GM03348 (cell line): ENCODE data around the gene BUD23.
A peak's percentile ranks its signal among the peaks of the same experiment; 100 is the strongest.
"Not testable (repeated sequence)": the region's sequence is repeated elsewhere in the genome, so short reads cannot be mapped to it uniquely, and the experiment has no call there.

Source experiments
- DNase-seq: peaks from one replicate; pipeline ENCODE4 v3.0.0; 2012; ENCODE audit warnings: low spot score

BUD23 gene

DNA sequence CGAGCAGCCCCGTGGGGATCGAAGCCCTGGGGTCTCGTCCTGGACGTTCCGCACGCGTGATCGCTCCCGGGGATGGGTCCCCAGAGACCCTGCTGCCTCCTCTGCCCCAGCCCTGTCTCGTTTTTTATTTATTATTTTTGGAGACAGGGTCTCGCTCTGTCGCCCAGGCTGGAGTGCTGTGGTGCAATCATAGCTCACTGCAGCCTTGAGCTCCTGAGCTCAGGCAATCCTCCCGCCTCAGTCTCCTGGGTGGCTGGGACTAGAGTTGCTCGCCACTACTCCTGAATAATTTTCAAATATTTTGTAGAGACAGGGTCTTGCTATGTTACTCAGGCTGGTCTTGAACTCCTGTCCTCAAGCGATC, 36.4 kb downstream of the BUD23 start:
- DNase-seq, result no peak

DNA sequence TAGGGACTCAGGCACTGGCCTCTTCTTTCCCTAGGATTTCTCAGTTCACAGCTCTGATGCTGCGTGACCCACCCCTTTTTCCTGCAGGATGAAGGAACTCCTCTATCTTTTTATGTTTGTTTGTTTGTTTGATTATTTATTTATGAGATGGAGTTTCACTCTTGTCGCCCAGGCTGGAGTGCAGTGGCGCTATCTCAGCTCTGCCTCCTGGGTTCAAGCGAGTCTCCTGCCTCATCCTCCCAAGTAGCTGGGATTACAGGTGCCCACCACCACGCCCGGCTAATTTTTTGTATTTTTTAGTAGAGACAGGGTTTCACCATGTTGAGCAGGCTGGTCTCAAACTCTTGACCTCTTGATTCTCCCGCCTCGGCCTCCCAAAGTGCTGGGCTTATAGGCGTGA, 37.0 kb downstream of the BUD23 start:
- DNase-seq, result not testable (repeated sequence)

DNA sequence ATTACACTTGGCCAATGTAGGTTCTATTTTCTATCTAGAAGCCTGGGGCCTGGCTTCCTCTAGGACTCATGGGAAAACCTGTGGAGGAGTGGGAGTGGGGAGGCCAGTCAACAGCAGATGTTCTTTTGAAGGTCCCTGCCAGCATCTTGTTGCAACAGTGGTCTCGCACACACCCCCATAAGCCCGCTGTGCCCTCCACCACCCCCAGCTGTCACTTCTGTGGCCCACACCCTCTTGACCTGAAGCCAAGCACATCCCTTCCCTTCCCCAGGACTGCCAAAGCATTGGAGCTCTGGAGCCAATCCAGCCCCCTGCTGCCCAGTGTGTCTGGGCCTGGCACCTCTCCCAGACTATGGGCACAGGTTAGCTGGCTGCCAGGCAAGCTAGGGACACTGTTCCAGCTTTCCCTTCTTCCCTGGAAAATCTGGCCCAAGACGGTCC, 38.0 kb downstream of the BUD23 start:
- no peak for DNase-seq

DNA sequence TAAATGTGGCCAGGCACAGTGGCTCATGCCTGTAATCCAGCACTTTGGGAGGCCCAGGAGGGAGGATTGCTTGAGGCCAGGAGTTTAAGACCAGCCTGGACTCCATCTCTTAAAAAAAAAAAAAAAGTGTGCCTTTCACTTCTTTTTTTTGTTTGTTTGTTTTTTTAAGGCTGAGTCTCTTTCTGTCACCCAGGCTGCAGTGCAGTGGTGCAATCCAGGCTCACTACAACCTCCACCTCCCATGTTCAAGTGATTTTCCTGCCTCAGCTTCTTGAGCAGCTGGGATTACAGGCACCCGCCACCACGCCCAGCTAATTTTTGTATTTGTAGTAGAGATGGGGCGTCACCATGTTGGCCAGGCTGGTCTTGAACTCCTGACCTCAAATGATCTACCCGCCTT, 38.8 kb downstream of the BUD23 start:
- DNase-seq, result not testable (repeated sequence)

GRCh38 chr7:73722785-73723184, 39.4 kb downstream of the BUD23 start:
- DNase-seq, result no peak

DNA sequence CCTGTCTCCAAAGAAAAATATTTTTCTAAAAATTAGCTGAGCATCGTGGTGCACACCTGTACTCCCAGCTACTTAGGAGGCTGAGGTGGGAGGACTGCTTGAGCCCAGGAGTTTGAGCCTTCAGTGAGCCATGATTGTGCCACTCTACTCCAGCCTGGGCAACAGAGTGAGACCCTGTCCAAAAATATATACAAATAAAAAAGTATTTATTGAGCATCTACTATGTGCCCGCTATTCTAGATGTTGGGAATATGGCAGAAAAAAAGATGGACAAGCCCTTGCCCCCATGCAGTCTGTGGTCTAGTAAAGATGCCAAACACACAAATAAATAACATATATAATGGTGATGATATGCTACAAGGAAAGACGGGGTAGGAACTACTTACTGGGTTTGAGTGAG, 40.4 kb downstream of the BUD23 start:
- DNase-seq, result no peak

GRCh38 chr7:73726083-73726466, 42.7 kb downstream of the BUD23 start:
- DNase-seq, result no peak

DNA sequence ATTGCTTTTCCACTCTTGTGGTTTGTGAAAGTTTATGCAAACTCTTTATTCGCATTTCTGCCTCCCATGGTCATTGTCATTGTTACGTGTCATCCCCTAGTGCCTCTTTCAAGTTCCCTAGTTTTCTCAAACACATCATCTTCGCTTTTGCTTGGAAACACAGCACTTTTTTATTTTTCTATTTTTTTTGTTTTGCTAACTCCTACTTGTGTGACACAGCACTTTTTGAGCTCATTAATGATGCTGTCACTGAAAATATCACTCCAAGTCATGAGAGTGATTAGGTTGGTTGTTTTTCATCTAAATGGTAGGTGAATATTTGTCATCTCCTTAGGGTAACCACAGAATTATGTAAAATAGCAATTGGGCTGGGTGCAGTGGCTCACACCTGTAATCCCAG, 44.6 kb downstream of the BUD23 start:
- DNase-seq, result no peak

- no peak for DNase-seq
These were observed 45.2 kb downstream of the BUD23 start for GRCh38 chr7:73728551-73728950.

DNA sequence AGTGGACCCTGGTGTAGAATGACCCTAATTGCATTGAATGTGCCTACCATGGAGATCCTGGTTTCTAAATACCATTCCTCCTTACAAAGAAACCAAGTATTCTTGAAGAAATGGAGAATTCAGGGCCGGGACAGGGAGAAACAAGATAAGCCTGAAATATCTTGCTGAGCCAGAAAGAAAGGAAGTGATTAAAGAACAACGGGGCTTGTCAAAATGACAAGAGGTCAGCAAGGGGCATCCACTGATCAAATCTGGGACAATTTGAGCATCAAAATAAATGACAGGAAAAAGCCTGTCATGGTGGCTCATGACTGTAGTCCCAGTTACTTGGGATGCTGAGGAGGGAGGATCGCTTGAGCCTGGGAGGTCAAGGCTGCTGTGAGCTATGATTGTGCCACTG, 47.1 kb downstream of the BUD23 start:
- DNase-seq, result no peak

DNA sequence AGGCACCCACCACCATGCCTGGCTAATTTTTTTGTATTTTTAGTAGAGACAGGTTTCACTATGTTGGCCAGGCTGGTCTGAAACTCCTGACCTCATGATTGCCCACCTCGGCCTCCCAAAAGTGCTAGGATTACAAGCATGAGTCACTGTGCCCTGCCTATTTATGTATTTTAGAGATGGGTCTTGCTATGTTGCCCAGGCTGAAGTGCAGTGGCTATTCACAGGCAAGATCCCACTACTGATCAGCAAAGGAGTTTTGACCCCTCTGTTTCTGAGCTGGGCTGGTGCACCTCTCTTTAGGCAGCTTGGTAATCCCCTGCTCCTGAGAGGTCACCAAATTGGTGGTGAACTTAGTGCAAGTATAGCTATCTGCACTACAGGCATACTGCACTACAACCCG, 49.0 kb downstream of the BUD23 start:
- DNase-seq, result no peak

- DNase-seq, result peak; percentile 83
These were observed 51.5 kb downstream of the BUD23 start for GRCh38 chr7:73734619-73735527.

DNA sequence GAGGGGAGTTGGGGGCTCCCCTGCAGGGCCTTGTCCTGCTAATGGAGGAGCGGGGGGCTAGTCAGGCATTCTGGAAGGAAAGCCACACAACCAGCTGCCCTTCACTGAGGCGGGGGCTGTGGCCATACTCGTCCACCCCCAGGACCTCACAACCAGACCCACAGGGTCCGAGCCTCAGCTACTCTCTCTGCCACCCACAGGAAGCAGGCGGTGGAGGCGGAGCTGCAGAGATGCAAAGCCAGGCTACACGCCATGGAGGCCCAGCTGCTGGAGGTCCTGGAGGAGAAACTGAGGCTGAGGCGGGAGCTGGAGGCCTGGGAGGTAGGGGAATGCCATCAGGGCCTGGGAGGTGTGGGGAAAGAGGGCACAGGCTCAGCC, 52.1 kb downstream of the BUD23 start:
- no peak for DNase-seq

DNA sequence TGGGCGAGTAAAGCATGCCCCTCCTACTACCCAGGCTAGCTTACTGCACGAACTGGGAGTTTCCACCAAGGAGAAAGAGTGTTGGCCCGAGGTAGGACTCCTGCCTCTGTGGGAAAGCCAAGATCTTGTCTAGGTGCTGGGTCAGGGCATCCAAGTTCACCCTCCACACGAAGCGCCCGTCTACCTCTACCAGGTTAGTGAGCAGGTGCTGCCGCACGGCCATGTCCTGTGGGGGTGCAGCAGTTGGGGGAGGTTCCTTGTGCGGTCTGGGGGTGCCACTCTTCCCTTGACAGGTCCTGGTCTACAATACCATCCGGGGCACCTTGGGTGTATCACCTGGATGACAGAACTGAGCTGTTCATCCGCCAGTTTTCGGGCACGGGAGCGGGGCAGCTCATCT, 53.5 kb downstream of the BUD23 start:
- DNase-seq, result no peak

DNA sequence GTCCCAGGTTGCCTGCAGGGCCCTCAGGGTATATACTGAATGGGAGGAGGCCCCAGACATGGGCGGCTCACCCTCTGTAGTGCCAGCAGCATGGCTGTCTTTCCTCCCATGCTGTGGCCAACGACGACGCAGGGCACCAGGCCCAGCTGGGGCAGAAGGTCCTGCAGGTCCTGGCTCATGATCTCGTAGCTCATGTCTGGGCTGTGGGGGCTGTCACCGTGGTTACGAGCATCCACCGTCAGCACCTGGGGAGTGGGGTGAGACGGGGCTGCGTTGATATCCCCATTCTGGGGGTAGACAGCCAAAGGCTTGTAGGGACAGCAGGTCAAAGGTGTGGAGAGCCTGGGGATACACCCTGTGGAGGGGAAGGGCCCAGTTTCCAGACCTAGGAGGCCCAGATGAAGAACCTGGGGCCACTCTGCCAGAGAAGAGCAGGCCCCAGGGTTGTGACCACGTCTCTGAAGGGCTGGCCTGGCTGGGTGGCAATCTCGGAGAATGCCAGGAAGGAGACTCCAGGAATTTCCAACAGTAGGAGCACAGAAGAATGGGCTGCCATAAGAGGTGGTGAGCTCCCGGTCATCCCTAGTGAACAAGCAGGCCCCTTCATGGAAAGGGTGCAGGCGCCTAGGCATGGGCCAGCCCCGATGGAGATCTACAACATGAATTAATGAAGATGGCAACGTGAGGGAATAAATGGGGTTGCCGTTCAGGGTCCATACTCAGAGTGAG, 54.3 kb downstream of the BUD23 start:
- no peak for DNase-seq

- DNase-seq, result peak; percentile 93
These were observed 54.8 kb downstream of the BUD23 start for GRCh38 chr7:73738220-73738611.

DNA sequence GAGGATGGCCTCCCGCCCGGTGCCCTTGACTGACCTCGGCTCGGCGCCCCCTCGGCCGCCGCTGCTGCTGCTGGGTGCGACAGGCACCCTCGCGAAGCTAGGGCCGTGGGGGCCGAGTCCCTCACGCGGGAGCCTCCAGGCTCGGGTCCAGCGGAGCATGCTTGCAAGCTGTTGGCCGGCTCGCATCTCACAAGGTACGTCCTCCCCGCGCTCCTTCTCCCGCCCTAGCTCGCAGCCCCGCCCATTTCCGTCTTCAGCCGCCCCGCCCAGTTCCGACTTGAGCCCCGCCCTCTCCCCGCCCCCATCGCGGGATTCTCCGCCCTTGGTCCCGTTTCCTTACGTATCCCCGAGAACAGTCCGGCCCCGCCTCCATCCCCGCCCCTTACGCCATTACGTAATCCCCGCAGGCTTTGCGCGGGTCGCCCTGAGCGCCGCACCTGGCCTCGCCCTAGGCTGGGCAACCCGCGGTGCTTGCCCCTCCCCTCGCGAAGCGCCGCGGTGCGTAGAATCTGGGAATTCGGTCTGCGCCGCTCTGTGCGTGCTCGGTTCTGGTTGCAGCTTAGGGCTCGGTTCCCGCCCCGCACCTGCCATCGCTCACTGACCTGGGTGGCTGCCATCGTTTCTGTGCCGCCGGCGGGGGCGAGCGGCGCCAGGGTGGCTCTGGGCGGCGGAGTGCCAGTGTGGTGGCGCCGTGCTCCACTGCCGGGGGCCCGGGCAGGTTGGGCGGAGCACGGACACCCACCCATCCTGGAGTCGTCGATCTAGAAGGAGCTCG, 55.4 kb downstream of the BUD23 start, which contains the start of gene ABHD11:
Gene ABHD11, minus strand, starts transcription at position 191 of the 775 bp plus-strand sequence. Its CDS starts 32 bp downstream, at position 159.
- DNase-seq, result peak; percentile 99

DNA sequence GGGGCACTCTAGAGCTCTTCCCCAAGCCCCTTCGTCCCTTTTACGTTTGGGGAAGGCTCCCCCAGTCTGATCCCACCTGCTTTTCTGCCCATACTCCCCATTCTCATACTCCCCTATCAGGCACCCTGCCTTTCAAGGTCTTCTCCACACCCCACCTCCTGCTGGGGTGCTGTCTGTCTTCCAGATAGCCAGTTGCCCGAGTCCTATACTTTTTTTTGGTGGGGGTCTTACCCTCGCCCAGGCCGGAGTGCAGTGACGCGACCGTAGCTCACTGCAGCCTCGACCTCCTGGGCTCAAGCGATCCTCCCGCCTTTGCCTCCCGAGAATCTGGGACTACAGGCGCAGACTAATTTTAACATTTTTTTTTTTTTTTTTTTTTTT, 56.0 kb downstream of the BUD23 start:
- no peak for DNase-seq

DNA sequence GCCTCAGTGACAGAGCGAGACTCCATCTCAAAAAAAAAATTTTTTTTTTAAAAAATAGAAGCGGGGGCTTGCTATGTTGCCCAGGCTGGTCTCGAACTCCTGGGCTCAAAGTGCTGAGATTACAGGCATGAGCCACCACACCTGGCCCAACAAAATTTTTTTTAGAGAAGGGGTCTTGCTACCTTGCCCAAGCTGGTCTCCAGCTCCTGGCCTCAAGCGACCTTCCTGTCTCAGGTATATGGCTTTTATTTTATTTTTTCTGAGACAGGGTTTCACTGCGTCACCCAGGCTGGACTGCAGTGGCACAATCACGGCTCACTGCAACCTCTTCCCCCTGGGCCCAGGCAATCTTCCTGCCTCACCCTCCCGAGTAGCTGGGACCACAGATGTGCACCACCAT, 56.8 kb downstream of the BUD23 start:
- DNase-seq, result no peak

- no peak for DNase-seq
These were observed 57.4 kb downstream of the BUD23 start for GRCh38 chr7:73740771-73741170.

- no peak for DNase-seq
These were observed 58.2 kb downstream of the BUD23 start for GRCh38 chr7:73741600-73741999.

DNA sequence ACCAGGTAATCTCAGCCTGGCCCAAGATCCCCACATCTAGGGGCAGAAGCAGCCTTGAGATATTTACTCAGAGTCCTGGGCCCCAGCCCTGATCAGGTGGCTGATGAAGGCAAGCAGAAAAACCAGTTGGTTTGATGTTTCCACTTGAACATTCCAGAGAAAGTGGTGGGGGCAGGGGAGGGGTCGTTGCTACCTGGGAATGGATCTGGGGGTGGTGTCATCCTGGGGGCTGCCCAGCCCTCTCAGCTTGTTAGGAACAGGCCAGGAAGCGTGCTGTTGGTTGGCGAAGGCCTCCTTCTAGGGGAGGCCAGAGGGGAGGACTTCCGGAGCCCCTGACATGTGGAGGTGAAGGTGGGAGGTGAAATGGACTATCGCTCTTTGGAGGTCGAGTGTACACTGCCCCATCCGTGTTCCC, 58.9 kb downstream of the BUD23 start:
- no peak for DNase-seq
